RWPE2 (cell line): ENCODE data around the gene GLG1.
"Not testable (repeated sequence)": the region's sequence is repeated elsewhere in the genome, so short reads cannot be mapped to it uniquely, and the experiment has no call there.

ENCODE experiments used
- ATAC-seq: fragments of 200-7000 bp; cut with Tn5 transposase; 3 replicates; pipeline ENCODE4 v1.9.1; 2021; ENCODE audit warnings: low read depth
- DNase-seq: peaks from one replicate; pipeline ENCODE4 v3.0.0-alpha.2; 2020; ENCODE audit warnings: low spot score
- H3K27ac ChIP-seq: fragments of 450-650 bp; 2 replicates; pipeline ENCODE4 v1.5.1; 2017; ENCODE audit warnings: mild to moderate bottlenecking; ENCODE audit not compliant: poor library complexity, severe bottlenecking
- H3K27me3 ChIP-seq: fragments of 250-450 bp; sonication (Bioruptor Pico); 2 replicates; pipeline ENCODE4 v1.5.1; 2021; ENCODE audit warnings: mild to moderate bottlenecking, moderate library complexity; ENCODE audit not compliant: insufficient read depth, poor library complexity, severe bottlenecking
- H3K36me3 ChIP-seq: fragments of 250-450 bp; sonication (Bioruptor Pico); 2 replicates; pipeline ENCODE4 v1.5.1; 2020; ENCODE audit warnings: low read depth, mild to moderate bottlenecking, moderate library complexity
- H3K4me1 ChIP-seq: fragments of 250-450 bp; sonication (Bioruptor Pico); 2 replicates; pipeline ENCODE4 v1.5.1; 2021; ENCODE audit warnings: mild to moderate bottlenecking, moderate library complexity; ENCODE audit not compliant: insufficient read depth, poor library complexity, severe bottlenecking
- H3K4me3 ChIP-seq: fragments of 250-450 bp; sonication (Bioruptor Pico); 2 replicates; pipeline ENCODE4 v1.5.1; 2021; ENCODE audit warnings: mild to moderate bottlenecking, moderate library complexity; ENCODE audit not compliant: severe bottlenecking
- H3K9me3 ChIP-seq: fragments of 250-450 bp; sonication (Bioruptor Pico); 2 replicates; pipeline ENCODE4 v1.5.1; 2021; ENCODE audit warnings: mild to moderate bottlenecking, moderate library complexity; ENCODE audit not compliant: severe bottlenecking
- TF ChIP-seq, protein P1 (sequence below): fragments of 450-650 bp; IDR thresholded peaks from one replicate; pipeline ENCODE4 v1.5.1; 2017; ENCODE audit warnings: mild to moderate bottlenecking, moderate library complexity; ENCODE audit not compliant: poor library complexity, severe bottlenecking

Gene GLG1

GRCh38 chr16:74522160-74522559 lies 84.8 kb downstream of the GLG1 start:
- peaks cover 12% of the 10 kb centered on the region; the same call in 1 of the 2 replicates for H3K36me3 ChIP-seq
- ATAC-seq (no peak), DNase-seq (no peak)
- TF ChIP-seq, protein P1, sequence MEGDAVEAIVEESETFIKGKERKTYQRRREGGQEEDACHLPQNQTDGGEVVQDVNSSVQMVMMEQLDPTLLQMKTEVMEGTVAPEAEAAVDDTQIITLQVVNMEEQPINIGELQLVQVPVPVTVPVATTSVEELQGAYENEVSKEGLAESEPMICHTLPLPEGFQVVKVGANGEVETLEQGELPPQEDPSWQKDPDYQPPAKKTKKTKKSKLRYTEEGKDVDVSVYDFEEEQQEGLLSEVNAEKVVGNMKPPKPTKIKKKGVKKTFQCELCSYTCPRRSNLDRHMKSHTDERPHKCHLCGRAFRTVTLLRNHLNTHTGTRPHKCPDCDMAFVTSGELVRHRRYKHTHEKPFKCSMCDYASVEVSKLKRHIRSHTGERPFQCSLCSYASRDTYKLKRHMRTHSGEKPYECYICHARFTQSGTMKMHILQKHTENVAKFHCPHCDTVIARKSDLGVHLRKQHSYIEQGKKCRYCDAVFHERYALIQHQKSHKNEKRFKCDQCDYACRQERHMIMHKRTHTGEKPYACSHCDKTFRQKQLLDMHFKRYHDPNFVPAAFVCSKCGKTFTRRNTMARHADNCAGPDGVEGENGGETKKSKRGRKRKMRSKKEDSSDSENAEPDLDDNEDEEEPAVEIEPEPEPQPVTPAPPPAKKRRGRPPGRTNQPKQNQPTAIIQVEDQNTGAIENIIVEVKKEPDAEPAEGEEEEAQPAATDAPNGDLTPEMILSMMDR = no peak
- H3K27me3 ChIP-seq = no peaks in the 10 kb centered on the region
- no peak overlapping the region for H3K4me3 ChIP-seq
- no peak overlapping the region for H3K27ac ChIP-seq
- no peaks in the 10 kb centered on the region for H3K9me3 ChIP-seq
- no peaks in the 10 kb centered on the region for H3K4me1 ChIP-seq

GRCh38 chr16:74521691-74522090 lies 85.2 kb downstream of the GLG1 start:
- H3K27ac ChIP-seq = no peak overlapping the region
- H3K9me3 ChIP-seq = no peaks in the 10 kb centered on the region
- H3K4me1 ChIP-seq = no peaks in the 10 kb centered on the region
- H3K36me3 ChIP-seq = peaks cover 12% of the 10 kb centered on the region; the same call in 1 of the 2 replicates
- no peak for ATAC-seq
- TF ChIP-seq, protein P1 = no peak
- no peak overlapping the region for H3K4me3 ChIP-seq
- DNase-seq = no peak
- H3K27me3 ChIP-seq = no peaks in the 10 kb centered on the region

DNA sequence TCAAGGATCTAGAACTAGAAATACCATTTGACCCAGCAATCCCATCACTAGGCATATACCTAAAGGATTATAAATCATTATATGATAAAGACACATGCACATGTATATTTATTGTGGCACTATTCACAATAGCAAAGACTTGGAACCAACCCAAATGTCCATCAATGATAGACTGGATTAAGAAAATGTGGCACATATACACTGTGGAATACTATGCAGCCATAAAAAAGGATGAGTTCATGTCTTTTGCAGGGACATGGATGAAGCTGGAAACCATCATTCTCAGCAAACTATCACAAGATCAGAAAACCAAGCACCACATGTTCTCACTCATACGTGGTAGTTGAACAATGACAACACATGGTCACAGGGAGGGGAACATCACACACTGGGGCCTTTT lies 88.0 kb downstream of the GLG1 start:
- H3K4me3 ChIP-seq, H3K9me3 ChIP-seq, H3K27me3 ChIP-seq, ATAC-seq, H3K27ac ChIP-seq, H3K4me1 ChIP-seq, DNase-seq: not testable (repeated sequence)
- peaks cover 10% of the 10 kb centered on the region; the same call in 1 of the 2 replicates for H3K36me3 ChIP-seq

GRCh38 chr16:74511961-74512360 lies 95.0 kb downstream of the GLG1 start:
- ATAC-seq (no peak), DNase-seq (no peak)
- Histone ChIP-seq H3K27me3 (no peaks in the 10 kb centered on the region), H3K4me3 (no peak overlapping the region), H3K36me3 (peaks cover 10% of the 10 kb centered on the region), H3K27ac (no peak overlapping the region), H3K4me1 (peaks cover 4% of the 10 kb centered on the region), H3K9me3 (no peaks in the 10 kb centered on the region)
- TF ChIP-seq, protein P1 = no peak

- no peaks in the 10 kb centered on the region for H3K9me3 ChIP-seq
- peaks cover 51% of the 10 kb centered on the region for H3K36me3 ChIP-seq
- ATAC-seq (no peak), DNase-seq (no peak)
- no peak overlapping the region for H3K27ac ChIP-seq
- peaks cover 4% of the 10 kb centered on the region for H3K4me1 ChIP-seq
- TF ChIP-seq, protein P1 = no peak
- H3K4me3 ChIP-seq = no peak overlapping the region
- no peaks in the 10 kb centered on the region for H3K27me3 ChIP-seq
Measured at GRCh38 chr16:74505011-74505410, 101.9 kb downstream of the GLG1 start.
